CD8-positive, alpha-beta memory T cell (primary cell): ENCODE results near the gene MDK. TPM values are rescaled to one million over a fixed set of nuclear protein-coding genes. Genes with fewer than 3 reads are reported as not detected.

Source experiments
- CTCF ChIA-PET: fragments of 350-600 bp; sonication (Branson Sonifier 250); formaldehyde crosslinking; loops from one replicate; lab custom pipeline; 2021; ENCODE audit warnings: antibody characterized with exemption; lab: Charles Lee
- POLR2A ChIA-PET: fragments of 350-600 bp; sonication (Branson Sonifier 250); formaldehyde crosslinking; loops from one replicate; lab custom pipeline; 2021; ENCODE audit warnings: antibody characterized with exemption; lab: Charles Lee
- DNase-seq, 5 donors: peaks; one replicate each; pipeline versions ENCODE4 v3.0.0 to v3.0.0-alpha.2; 2020 to 2022; ENCODE audit warnings: mixed read lengths in 1 of 5
- H3K27ac ChIP-seq: one replicate; pipeline ENCODE4 v1.7.0; 2013; ENCODE audit warnings: low read depth, mild to moderate bottlenecking, low read length, moderate library complexity
- H3K27me3 ChIP-seq: 2 replicates; pipeline ENCODE4 v1.7.0; 2013; ENCODE audit warnings: low read length, mild to moderate bottlenecking; ENCODE audit not compliant: insufficient read depth, poor library complexity, severe bottlenecking
- H3K36me3 ChIP-seq: 2 replicates; pipeline ENCODE4 v1.7.0; 2013; ENCODE audit warnings: mild to moderate bottlenecking, low read length, moderate library complexity; ENCODE audit not compliant: insufficient read depth
- H3K4me1 ChIP-seq: 2 replicates; pipeline ENCODE4 v1.7.0; 2013; ENCODE audit warnings: mild to moderate bottlenecking, low read length, moderate library complexity; ENCODE audit not compliant: insufficient read depth
- H3K4me3 ChIP-seq: 2 replicates; pipeline ENCODE4 v1.7.0; 2013; ENCODE audit warnings: mild to moderate bottlenecking, low read length
- H3K9me3 ChIP-seq: 2 replicates; pipeline ENCODE4 v1.7.0; 2013; ENCODE audit warnings: mild to moderate bottlenecking, low read length
- H3K27ac Mint-ChIP-seq, 8 donors: one replicate each; pipeline ENCODE4 v1.8.0; 2020 to 2021; ENCODE audit warnings: mixed read lengths in 8 of 8, mild to moderate bottlenecking in 6 of 8, inconsistent platforms in 3 of 8, moderate library complexity in 3 of 8
- H3K27me3 Mint-ChIP-seq, 2 donors: one replicate each; pipeline ENCODE4 v1.8.0; 2020 to 2021; ENCODE audit warnings: mixed read lengths in 2 of 2, mild to moderate bottlenecking in 1 of 2, moderate library complexity in 1 of 2
- H3K36me3 Mint-ChIP-seq, 3 donors: one replicate each; pipeline ENCODE4 v1.8.0; 2020 to 2021; ENCODE audit warnings: mixed read lengths in 3 of 3, inconsistent platforms in 1 of 3, mild to moderate bottlenecking in 1 of 3
- H3K4me1 Mint-ChIP-seq, 3 donors: one replicate each; pipeline ENCODE4 v1.8.0; 2020 to 2021; ENCODE audit warnings: mixed read lengths in 3 of 3, inconsistent platforms in 1 of 3, mild to moderate bottlenecking in 1 of 3
- H3K4me3 Mint-ChIP-seq, 7 donors: one replicate each; pipeline ENCODE4 v1.8.0; 2020 to 2021; ENCODE audit warnings: mixed read lengths in 7 of 7, mild to moderate bottlenecking in 6 of 7, moderate library complexity in 4 of 7, inconsistent platforms in 2 of 7
- H3K9me3 Mint-ChIP-seq, 5 donors: one replicate each; pipeline ENCODE4 v1.8.0; 2020 to 2022; ENCODE audit warnings: mixed read lengths in 5 of 5, mild to moderate bottlenecking in 3 of 5, moderate library complexity in 2 of 5, inconsistent platforms in 1 of 5
- polyA plus RNA-seq: library from polyadenylated mRNA; unstranded; fragments of 300-500 nt; fragmentation: Illumina TruSeq; gene quantifications from one replicate; pipeline ENCODE4 v1.2.3, GENCODE V29; 2021
- total RNA-seq, 2 experiments: library from RNA; stranded (reverse); gene quantifications; one replicate each; pipeline ENCODE4 v1.2.3, GENCODE V29; 2021

The MDK gene
- total and polyA plus RNA-seq, 3 experiments from 2014 or later: 0.97 to 1.2 (median 1.1) TPM

DNA sequence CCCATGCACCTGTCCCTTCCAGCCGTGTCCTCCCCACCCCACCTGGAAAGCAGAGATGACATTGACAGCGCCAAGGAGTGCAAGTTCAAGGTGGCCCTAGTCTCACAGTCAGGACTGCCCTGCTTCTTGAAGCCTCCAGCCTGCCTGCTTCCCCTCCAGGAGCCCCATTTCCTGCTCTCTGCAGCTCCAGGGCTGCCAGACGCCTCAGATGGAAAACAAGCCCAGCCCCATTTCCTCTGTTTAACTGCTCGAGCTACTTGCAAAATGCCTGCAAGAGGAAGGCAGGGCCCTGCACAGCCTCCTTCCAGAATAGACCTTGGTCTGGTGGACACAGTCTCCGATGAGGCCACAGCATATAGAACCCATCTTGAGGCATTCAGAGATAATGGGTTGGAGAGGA, 39.2 kb upstream of the MDK start:
- Mint-ChIP-seq H3K27me3 (peaks cover 4 to 6% of the 10 kb centered on the region in 2 donors), H3K9me3 (no peaks in the 10 kb centered on the region), H3K4me1 (peaks cover 38 to 50% (median 47%) of the 10 kb centered on the region in 3 donors), H3K36me3 (peaks cover 0 to 1% (median 0%) of the 10 kb centered on the region in 3 donors), H3K27ac (peak overlapping the region in 3 of 8 donors; percentile 22 to 45 (median 32)), H3K4me3 (peak overlapping the region in 2 of 7 donors; percentile 12 to 25)
- Histone ChIP-seq H3K4me1 (peaks cover 77% of the 10 kb centered on the region), H3K27me3 (no peaks in the 10 kb centered on the region), H3K9me3 (no peaks in the 10 kb centered on the region), H3K4me3 (no peak overlapping the region), H3K27ac (no peak overlapping the region), H3K36me3 (no peaks in the 10 kb centered on the region)
- ChIA-PET CTCF (interaction anchor here (10.0 to 18.1 kb wide), 2 partner anchors 12 to 25 kb away, joined by 67 to 358 read pairs; no protein-coding TSS in a partner anchor), POLR2A (no interaction called here)
- peak in 1 of 5 donors; percentile 45 for DNase-seq

DNA sequence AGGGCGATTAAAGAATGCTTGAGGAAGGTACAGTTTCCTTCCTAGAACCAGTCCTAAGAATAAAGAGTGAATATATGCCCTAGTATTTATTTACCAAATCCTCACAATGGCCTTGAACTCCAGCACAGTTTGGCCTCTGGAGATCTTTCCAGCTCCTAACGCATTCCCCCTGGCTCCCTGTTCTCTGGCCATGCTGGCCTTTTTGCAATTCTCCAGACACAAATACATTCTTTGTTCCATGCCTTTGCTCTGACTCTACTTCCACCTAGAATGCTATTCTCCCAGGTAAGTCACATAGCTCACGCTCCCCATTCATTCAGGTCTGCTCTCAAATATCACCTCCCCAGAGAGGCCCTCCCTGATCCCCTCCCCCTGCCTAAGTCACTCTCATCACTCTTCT, 37.9 kb upstream of the MDK start:
- Mint-ChIP-seq H3K4me1 (peaks cover 38 to 50% (median 47%) of the 10 kb centered on the region in 3 donors), H3K36me3 (peaks cover 0 to 4% (median 0%) of the 10 kb centered on the region in 3 donors), H3K9me3 (no peaks in the 10 kb centered on the region), H3K27ac (peak overlapping the region in 2 of 8 donors; percentile 32 to 36), H3K4me3 (peak overlapping the region in 2 of 7 donors; percentile 5 to 48), H3K27me3 (peaks cover 3 to 4% of the 10 kb centered on the region in 2 donors)
- Histone ChIP-seq H3K4me3 (no peak overlapping the region), H3K27ac (no peak overlapping the region), H3K9me3 (no peaks in the 10 kb centered on the region), H3K36me3 (no peaks in the 10 kb centered on the region), H3K4me1 (peaks cover 66% of the 10 kb centered on the region), H3K27me3 (no peaks in the 10 kb centered on the region)
- ChIA-PET CTCF (interaction anchor here (1.4 to 18.1 kb wide), 4 partner anchors 9 to 30 kb away, joined by 5 to 358 read pairs (median 36); no protein-coding TSS in a partner anchor), POLR2A (no interaction called here)
- DNase-seq: no peak

DNA sequence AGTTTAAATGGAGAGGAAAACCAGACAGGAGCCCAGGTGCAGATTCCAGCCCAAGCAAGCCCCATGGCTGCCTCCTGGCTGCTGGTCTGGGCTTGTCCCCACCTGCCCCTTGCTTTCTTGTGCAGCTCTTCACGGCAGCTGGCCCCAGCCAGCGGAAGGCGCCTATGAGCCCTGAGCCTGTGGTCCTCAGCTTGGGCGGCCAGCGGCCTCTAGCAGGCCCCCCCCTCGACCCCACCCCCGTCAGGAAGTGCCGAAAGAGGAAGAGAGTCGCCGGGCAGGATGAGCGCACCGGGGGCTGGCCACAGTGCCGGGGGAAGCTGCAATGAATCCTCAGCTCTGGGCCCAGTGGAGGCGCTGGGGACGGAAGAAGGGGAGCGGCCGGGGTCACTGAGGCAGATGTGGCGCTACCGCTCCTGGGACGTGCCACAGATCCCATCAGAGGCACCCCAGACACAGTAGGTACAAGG, 36.3 kb upstream of the MDK start:
- Mint-ChIP-seq H3K27ac (peak overlapping the region in 4 of 8 donors; percentile 32 to 85 (median 64)), H3K36me3 (peaks cover 0 to 16% (median 0%) of the 10 kb centered on the region in 3 donors), H3K9me3 (no peaks in the 10 kb centered on the region), H3K4me1 (peaks cover 52 to 66% (median 61%) of the 10 kb centered on the region in 3 donors), H3K27me3 (peaks cover 0 to 3% of the 10 kb centered on the region in 2 donors), H3K4me3 (peak overlapping the region in 6 of 7 donors; percentile 70 to 96 (median 80))
- H3K4me3 ChIP-seq: peak overlapping the region; percentile 76
- ChIA-PET CTCF (interaction anchor here (0.8 to 18.1 kb wide), 5 partner anchors 8 to 346 kb away, joined by 3 to 358 read pairs (median 8); no protein-coding TSS in a partner anchor), POLR2A (interaction anchor here (5.6 kb wide), 1 partner anchor 14 kb away, joined by 32 read pairs; no protein-coding TSS in a partner anchor)
- H3K27ac ChIP-seq: peak overlapping the region; percentile 20
- no peaks in the 10 kb centered on the region for H3K27me3 ChIP-seq
- peaks cover 71% of the 10 kb centered on the region for H3K4me1 ChIP-seq
- no peaks in the 10 kb centered on the region for H3K36me3 ChIP-seq
- H3K9me3 ChIP-seq: no peaks in the 10 kb centered on the region
- no peak for DNase-seq

DNA sequence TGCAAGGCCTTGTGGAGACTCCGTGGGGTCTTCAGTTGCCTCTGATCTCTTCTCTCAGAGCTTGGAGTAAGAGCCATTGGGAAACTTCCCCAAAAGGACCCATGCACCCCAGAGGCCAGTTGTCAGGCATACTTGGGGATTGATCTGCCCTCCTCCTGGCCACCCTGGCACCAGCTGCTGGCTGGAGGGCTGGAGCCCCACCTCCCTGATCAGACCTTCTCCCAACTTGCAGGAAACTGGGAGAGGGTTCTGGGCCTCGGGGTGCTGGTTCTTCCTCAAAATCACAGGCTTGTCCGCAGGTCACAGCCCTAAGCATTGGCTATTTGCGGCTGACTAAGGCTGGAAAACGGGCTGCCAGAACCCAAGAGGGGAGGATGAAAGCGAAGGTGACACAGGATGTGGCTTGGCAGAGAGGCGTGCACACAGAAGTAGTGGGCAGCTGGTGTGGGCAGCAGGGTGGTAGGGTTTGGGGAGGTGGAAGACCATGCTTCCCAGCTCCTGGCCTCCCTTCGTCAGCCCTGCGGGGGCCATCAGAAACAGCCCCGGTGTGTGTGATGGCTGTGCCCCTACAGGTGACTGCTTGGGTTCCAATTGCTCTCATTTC, 35.5 kb upstream of the MDK start:
- H3K27ac Mint-ChIP-seq: peak overlapping the region; percentile 11 to 94 (median 81)
- peaks cover 0 to 3% of the 10 kb centered on the region in 2 donors for H3K27me3 Mint-ChIP-seq
- Histone ChIP-seq H3K9me3 (no peaks in the 10 kb centered on the region), H3K27me3 (no peaks in the 10 kb centered on the region), H3K27ac (peak overlapping the region; percentile 20), H3K4me3 (peak overlapping the region; percentile 76), H3K36me3 (no peaks in the 10 kb centered on the region), H3K4me1 (peaks cover 79% of the 10 kb centered on the region)
- H3K4me1 Mint-ChIP-seq: peaks cover 59 to 75% (median 69%) of the 10 kb centered on the region in 3 donors
- ChIA-PET POLR2A (interaction anchor here (5.6 kb wide), 1 partner anchor 15 kb away, joined by 32 read pairs; no protein-coding TSS in a partner anchor), CTCF (interaction anchor here (0.8 to 18.1 kb wide), 5 partner anchors 15 to 346 kb away, joined by 3 to 358 read pairs (median 8); no protein-coding TSS in a partner anchor)
- DNase-seq: peak in 3 of 5 donors; percentile 17 to 30 (median 24)
- H3K9me3 Mint-ChIP-seq: no peaks in the 10 kb centered on the region
- H3K4me3 Mint-ChIP-seq: peak overlapping the region; percentile 81 to 96 (median 84)
- peaks cover 0 to 16% (median 0%) of the 10 kb centered on the region in 3 donors for H3K36me3 Mint-ChIP-seq

DNA sequence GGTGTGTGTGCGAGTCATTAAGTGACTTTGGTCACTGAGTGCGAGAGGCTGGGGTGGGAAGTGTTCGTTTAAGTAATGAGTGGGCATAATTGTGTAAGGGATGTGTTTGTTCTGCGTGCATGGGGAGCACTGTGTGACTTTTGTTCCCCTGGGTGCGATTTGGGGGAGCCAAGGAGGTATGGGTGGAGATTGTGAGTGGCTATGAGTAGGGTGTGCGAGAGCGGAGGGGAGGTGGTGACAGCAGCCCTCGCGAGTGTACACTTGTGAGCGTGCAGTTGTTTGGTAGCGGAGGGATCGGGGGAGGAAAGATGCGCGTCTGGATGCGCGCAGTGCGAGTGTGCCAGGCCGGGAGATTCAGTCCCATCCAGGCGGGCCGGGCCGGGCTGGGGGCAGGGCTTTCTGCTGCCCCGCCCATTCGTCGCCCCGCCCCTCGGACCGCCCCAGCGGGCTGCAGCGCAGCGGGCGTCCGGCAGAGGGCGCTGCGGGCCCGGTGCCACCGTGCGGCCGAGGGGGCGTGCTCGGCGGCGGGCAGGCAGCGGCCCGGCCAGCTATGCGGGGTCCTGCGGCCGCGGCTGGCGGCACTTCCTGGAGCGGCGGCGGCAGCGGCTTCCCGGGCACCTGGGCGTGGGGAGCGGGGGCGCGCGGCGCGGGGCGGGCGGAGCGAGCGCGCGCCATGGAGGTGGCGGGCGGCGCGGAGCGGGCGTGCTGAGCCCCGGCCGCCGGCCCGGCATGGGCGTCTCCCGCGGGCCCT, 34.4 kb upstream of the MDK start, which contains the start of gene DGKZ:
DGKZ (plus strand) TSS at position 578 of the 751 bp plus-strand sequence. CDS start 197 bp downstream, outside the sequence.
- Histone ChIP-seq H3K4me3 (peak within 1 kb of the TSS; percentile 95), H3K4me1 (peaks cover 80% of the 10 kb centered on the region), H3K36me3 (no peaks in the 10 kb centered on the region), H3K27ac (peak within 1 kb of the TSS; percentile 63), H3K9me3 (no peaks in the 10 kb centered on the region), H3K27me3 (no peaks in the 10 kb centered on the region)
- ChIA-PET POLR2A (interaction anchor here (1.8 to 5.6 kb wide), 2 partner anchors 16 to 104 kb away, joined by 7 to 32 read pairs; no protein-coding TSS in a partner anchor), CTCF (interaction anchor here (0.6 to 18.1 kb wide), 7 partner anchors 11 to 110 kb away, joined by 3 to 358 read pairs (median 8); no protein-coding TSS in a partner anchor)
- Mint-ChIP-seq H3K4me3 (peak within 1 kb of the TSS; percentile 89 to 98 (median 96)), H3K36me3 (peaks cover 0 to 18% (median 0%) of the 10 kb centered on the region in 3 donors), H3K4me1 (peaks cover 62 to 78% (median 69%) of the 10 kb centered on the region in 3 donors), H3K27me3 (peaks cover 0 to 3% of the 10 kb centered on the region in 2 donors), H3K9me3 (no peaks in the 10 kb centered on the region), H3K27ac (peak within 1 kb of the TSS; percentile 70 to 98 (median 94))
- DNase-seq: peak; percentile 87 to 97 (median 93)

DNA sequence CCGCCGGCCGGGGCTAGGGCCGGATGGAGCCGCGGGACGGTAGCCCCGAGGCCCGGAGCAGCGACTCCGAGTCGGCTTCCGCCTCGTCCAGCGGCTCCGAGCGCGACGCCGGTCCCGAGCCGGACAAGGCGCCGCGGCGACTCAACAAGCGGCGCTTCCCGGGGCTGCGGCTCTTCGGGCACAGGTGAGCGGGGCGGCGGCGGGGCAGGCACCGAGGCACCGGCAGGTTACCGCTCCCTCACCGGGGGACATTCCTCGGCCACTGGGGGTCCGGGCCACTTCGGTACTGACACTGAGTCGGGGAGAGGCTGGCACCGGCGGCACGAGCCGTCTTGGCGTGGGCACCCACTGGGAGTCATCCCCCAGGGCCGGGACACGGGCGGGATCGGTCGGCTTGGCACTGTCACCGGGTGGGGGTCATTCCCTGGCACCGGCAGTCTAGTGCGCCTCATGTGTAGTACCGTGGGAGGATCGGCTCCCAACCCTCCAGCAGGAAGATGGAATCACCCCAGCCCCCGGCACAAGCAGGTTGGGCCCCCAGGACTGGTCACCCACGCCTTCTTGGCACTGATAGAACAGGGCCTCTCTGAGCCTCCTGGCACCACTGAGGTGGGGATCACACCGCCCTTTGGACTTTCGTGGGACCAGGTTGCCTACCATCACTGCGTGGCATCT, 33.7 kb upstream of the MDK start:
- CTCF ChIA-PET: interaction anchor here (0.6 to 18.1 kb wide), 9 partner anchors 10 to 213 kb away, joined by 3 to 358 read pairs (median 7); no protein-coding TSS in a partner anchor
- H3K27ac Mint-ChIP-seq: peak overlapping the region; percentile 70 to 98 (median 94)
- H3K27me3 Mint-ChIP-seq: peaks cover 0 to 3% of the 10 kb centered on the region in 2 donors
- H3K36me3 ChIP-seq: no peaks in the 10 kb centered on the region
- no peaks in the 10 kb centered on the region for H3K9me3 Mint-ChIP-seq
- H3K4me1 Mint-ChIP-seq: peaks cover 62 to 79% (median 67%) of the 10 kb centered on the region in 3 donors
- H3K4me3 Mint-ChIP-seq: peak overlapping the region; percentile 89 to 98 (median 96)
- peak overlapping the region; percentile 63 for H3K27ac ChIP-seq
- POLR2A ChIA-PET: interaction anchor here (1.0 to 5.6 kb wide), 4 partner anchors 11 to 105 kb away, joined by 3 to 32 read pairs (median 5); no protein-coding TSS in a partner anchor
- H3K27me3 ChIP-seq: no peaks in the 10 kb centered on the region
- H3K36me3 Mint-ChIP-seq: peaks cover 0 to 21% (median 0%) of the 10 kb centered on the region in 3 donors
- DNase-seq: peak in 1 of 5 donors; percentile 25
- H3K9me3 ChIP-seq: no peaks in the 10 kb centered on the region
- H3K4me1 ChIP-seq: peaks cover 80% of the 10 kb centered on the region
- peak overlapping the region; percentile 95 for H3K4me3 ChIP-seq
